Activated CD4-positive, alpha-beta memory T cell treated with anti-CD3 and anti-CD28 coated beads for 36 hours (primary cell): Measurements from ENCODE around the gene F10. TPM values are rescaled to one million over a fixed set of nuclear protein-coding genes. Genes with fewer than 3 reads are reported as not detected.
"Not testable (repeated sequence)": the region's sequence is repeated elsewhere in the genome, so short reads cannot be mapped to it uniquely, and the experiment has no call there.

ENCODE experiments used
- CTCF ChIA-PET: fragments of 350-600 bp; sonication (Branson Sonifier 250); formaldehyde crosslinking; loops from one replicate; lab custom pipeline; 2021; ENCODE audit warnings: antibody characterized with exemption, inconsistent platforms; lab: Charles Lee
- POLR2A ChIA-PET: fragments of 350-600 bp; sonication (Branson Sonifier 250); formaldehyde crosslinking; loops from one replicate; lab custom pipeline; 2021; ENCODE audit warnings: antibody characterized with exemption; lab: Charles Lee
- DNase-seq: peaks from one replicate; pipeline ENCODE4 v3.0.0-alpha.2; 2020
- H3K27ac Mint-ChIP-seq: one replicate; pipeline ENCODE4 v1.8.0; 2021; ENCODE audit warnings: mixed read lengths
- H3K27me3 Mint-ChIP-seq: one replicate; pipeline ENCODE4 v1.8.0; 2021; ENCODE audit warnings: mixed read lengths
- H3K36me3 Mint-ChIP-seq: one replicate; pipeline ENCODE4 v1.8.0; 2021; ENCODE audit warnings: mixed read lengths
- H3K4me1 Mint-ChIP-seq: one replicate; pipeline ENCODE4 v1.8.0; 2021; ENCODE audit warnings: low read depth, mixed read lengths
- H3K4me3 Mint-ChIP-seq: one replicate; pipeline ENCODE4 v1.8.0; 2021; ENCODE audit warnings: mild to moderate bottlenecking, mixed read lengths
- H3K9me3 Mint-ChIP-seq: one replicate; pipeline ENCODE4 v1.8.0; 2021; ENCODE audit warnings: mixed read lengths
- intact Hi-C: fragments of 100-400 bp; cut with micrococcal nuclease; formaldehyde crosslinking; loops from one replicate; pipeline ENCODE4 v1.15.1; 2023
- total RNA-seq, 2 experiments: library from RNA; stranded (reverse); gene quantifications; one replicate each; pipeline ENCODE4 v1.2.3, GENCODE V29; 2021

F10 gene
- total RNA-seq, 2 experiments from 2014 or later, result not detected

DNA sequence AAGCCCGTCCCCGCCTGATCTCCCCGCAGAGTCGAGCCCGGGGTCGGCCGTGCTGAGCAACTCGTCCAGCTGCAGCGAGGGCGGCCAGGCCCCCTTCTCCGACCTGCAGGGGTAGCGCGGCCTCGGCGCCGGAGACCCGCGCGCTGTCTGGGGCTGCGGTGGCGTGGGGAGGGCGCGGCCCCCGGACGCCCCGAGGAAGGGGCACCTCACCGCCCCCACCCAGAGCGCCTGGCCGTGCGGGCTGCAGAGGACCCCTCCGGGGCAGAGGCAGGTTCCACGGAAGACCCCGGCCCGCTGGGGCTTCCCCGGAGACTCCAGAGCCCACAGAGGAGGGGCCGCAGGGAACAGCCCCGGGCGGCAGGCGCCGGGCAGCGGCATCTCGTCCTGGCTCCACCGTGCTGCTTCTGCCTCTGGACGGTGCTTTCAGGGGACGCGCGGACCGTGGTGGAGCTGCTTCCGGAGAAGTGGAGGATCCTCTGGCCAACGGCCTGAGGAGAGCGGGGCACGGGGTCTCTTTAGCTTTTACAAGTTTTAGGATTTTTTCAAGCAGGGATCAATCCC, 25.8 kb upstream of the F10 start:
- CTCF ChIA-PET, result no interaction called here
- no peaks in the 10 kb centered on the region for H3K9me3 Mint-ChIP-seq
- POLR2A ChIA-PET, result no interaction called here
- no peak overlapping the region for H3K27ac Mint-ChIP-seq
- intact Hi-C loops, result no loop called here
- H3K4me3 Mint-ChIP-seq, result no peak overlapping the region
- no peak for DNase-seq
- no peaks in the 10 kb centered on the region for H3K27me3 Mint-ChIP-seq
- H3K36me3 Mint-ChIP-seq, result no peaks in the 10 kb centered on the region
- no peaks in the 10 kb centered on the region for H3K4me1 Mint-ChIP-seq

DNA sequence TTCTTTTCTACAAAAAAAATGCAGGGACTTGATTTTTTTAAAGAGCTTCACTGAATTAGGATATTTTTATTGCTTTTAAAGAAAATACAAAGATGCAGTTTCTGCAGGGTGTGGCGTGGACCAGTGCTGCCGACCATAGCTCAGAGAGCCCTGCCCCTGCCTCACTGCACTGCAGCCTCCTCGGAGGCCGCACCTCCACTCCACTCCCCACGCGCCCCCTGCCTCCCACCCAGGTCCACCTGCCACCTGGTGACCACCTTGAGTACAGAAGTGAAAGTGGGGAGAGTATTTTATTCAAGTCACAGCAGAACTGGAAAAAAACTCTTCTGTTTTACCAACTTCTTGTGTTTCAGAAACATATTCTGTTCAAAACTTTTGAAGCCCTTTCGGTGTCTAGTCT, 24.9 kb upstream of the F10 start:
- no peaks in the 10 kb centered on the region for H3K27me3 Mint-ChIP-seq
- no peak overlapping the region for H3K4me3 Mint-ChIP-seq
- no peak overlapping the region for H3K27ac Mint-ChIP-seq
- CTCF ChIA-PET, result no interaction called here
- H3K4me1 Mint-ChIP-seq, result no peaks in the 10 kb centered on the region
- intact Hi-C loops, result no loop called here
- POLR2A ChIA-PET, result no interaction called here
- no peaks in the 10 kb centered on the region for H3K36me3 Mint-ChIP-seq
- no peaks in the 10 kb centered on the region for H3K9me3 Mint-ChIP-seq
- no peak for DNase-seq

- no peaks in the 10 kb centered on the region for H3K4me1 Mint-ChIP-seq
- ChIA-PET POLR2A (no interaction called here), CTCF (no interaction called here)
- no peak overlapping the region for H3K27ac Mint-ChIP-seq
- H3K4me3 Mint-ChIP-seq, result no peak overlapping the region
- H3K9me3 Mint-ChIP-seq, result no peaks in the 10 kb centered on the region
- H3K27me3 Mint-ChIP-seq, result no peaks in the 10 kb centered on the region
- DNase-seq, result no peak
- H3K36me3 Mint-ChIP-seq, result no peaks in the 10 kb centered on the region
- intact Hi-C loops, result no loop called here
Observed at GRCh38 chr13:113098162-113098732, 24.4 kb upstream of the F10 start.

- no peak for DNase-seq
- Mint-ChIP-seq H3K4me1 (no peaks in the 10 kb centered on the region), H3K4me3 (no peak overlapping the region), H3K27me3 (no peaks in the 10 kb centered on the region), H3K27ac (no peak overlapping the region), H3K9me3 (no peaks in the 10 kb centered on the region), H3K36me3 (no peaks in the 10 kb centered on the region)
- POLR2A ChIA-PET, result no interaction called here
- CTCF ChIA-PET, result no interaction called here
- intact Hi-C loops, result no loop called here
Observed at GRCh38 chr13:113099142-113099541, 23.5 kb upstream of the F10 start.

DNA sequence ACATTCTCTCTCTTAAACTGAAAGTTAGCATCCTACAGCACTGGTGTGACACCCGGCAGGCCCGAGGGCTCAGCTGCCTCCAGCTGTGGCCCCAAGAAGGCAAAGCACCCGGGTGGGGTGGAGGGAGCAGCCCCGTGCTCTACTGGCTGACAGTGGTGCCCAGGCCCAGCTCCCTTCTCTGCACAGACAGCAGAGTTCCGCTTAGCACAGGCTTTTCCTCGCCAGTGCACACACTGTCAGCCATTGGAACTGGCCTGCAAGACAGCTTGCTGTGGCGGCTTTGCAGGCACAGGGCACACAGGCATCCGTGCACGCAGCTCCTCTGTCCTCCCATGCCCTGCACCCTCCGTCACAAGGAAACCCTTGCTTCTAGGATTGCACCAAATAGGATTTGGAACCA, 20.3 kb upstream of the F10 start:
- CTCF ChIA-PET, H3K9me3 Mint-ChIP-seq, H3K27ac Mint-ChIP-seq, intact Hi-C loops, H3K4me1 Mint-ChIP-seq, H3K27me3 Mint-ChIP-seq, H3K4me3 Mint-ChIP-seq, DNase-seq, H3K36me3 Mint-ChIP-seq, POLR2A ChIA-PET: not testable (repeated sequence)

DNA sequence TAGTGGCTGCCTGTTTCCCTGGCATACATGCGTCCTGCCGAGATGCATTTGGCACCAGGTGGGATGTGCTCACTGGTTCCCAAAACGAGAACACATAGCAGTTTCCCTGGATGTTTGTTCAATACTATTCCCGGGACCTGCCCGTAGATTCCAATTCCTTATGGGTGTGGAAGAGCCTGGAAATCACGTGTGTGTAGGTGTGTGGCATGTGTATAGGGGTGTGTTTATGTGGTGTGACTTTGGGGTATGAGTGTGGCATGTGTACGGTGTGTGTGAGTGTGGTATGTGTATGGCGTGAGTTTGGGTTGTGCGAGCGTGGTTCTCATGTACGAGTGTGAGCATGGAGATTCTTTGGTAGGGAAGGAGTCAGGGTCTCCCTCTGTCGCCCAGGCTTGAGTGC, 19.9 kb upstream of the F10 start:
- ChIA-PET POLR2A (no interaction called here), CTCF (no interaction called here)
- Mint-ChIP-seq H3K4me3 (no peak overlapping the region), H3K27ac (no peak overlapping the region), H3K27me3 (no peaks in the 10 kb centered on the region), H3K36me3 (no peaks in the 10 kb centered on the region), H3K9me3 (no peaks in the 10 kb centered on the region), H3K4me1 (no peaks in the 10 kb centered on the region)
- DNase-seq, result no peak
- intact Hi-C loops, result no loop called here

DNA sequence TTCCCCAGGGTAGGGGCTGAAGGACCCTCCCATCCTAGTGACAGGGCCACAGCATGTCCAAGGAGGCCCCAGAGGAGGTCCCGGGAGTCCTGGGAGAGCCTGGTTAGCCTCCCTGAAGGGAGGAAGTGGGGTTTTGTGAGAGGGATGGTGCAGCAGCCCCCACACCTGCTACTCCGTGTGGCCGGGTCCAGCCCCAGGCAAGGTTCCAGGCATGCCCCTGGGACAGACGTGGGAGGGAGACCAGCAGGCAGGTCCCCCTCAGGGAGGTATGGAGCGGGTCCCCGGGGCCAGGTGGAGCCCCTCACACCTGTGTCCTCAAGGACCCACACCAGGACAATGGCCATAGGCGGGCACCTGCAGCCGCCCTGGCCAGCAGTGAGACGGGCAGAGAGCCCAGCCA, 19.0 kb upstream of the F10 start:
- ChIA-PET CTCF (no interaction called here), POLR2A (no interaction called here)
- Mint-ChIP-seq H3K4me1 (no peaks in the 10 kb centered on the region), H3K36me3 (no peaks in the 10 kb centered on the region), H3K4me3 (no peak overlapping the region), H3K27ac (no peak overlapping the region), H3K27me3 (no peaks in the 10 kb centered on the region), H3K9me3 (no peaks in the 10 kb centered on the region)
- DNase-seq, result no peak
- intact Hi-C loops, result no loop called here

GRCh38 chr13:113105032-113105920, 17.3 kb upstream of the F10 start, which contains the start of gene F7:
Gene F7, plus strand, starts transcription at chr13:113105791. Its CDS starts 51 bp downstream, at chr13:113105842.
- H3K4me1 Mint-ChIP-seq, result peaks cover 2% of the 10 kb centered on the region
- CTCF ChIA-PET, result no interaction called here
- no peaks in the 10 kb centered on the region for H3K36me3 Mint-ChIP-seq
- DNase-seq, result no peak
- H3K27me3 Mint-ChIP-seq, result peaks cover 3% of the 10 kb centered on the region
- H3K9me3 Mint-ChIP-seq, result no peaks in the 10 kb centered on the region
- POLR2A ChIA-PET, result no interaction called here
- H3K27ac Mint-ChIP-seq, result no peak within 1 kb of the TSS
- intact Hi-C loops, result no loop called here
- H3K4me3 Mint-ChIP-seq, result no peak within 1 kb of the TSS

DNA sequence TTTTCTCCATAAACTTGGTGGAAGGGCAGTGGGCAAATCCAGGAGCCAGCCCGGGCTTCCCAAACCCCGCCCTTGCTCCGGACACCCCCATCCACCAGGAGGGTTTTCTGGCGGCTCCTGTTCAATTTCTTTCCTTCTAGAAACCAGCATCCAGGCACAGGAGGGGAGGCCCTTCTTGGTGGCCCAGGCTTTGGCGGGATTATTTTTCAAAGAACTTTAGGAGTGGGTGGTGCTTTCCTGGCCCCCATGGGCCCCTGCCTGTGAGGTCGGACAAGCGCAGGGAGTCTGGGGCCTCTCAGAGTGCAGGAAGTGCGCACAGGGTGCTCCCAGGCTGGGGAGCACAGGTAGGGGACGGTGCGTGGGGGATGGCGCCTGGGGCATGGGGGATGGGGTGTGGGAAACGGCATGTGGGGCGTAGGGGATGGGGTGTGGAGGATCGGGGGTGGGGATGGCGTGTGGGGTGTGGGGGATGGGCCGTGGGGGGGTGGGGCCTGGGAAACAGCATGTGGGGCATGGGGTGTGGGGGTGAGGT, 16.6 kb upstream of the F10 start:
- H3K4me3 Mint-ChIP-seq, result no peak overlapping the region
- DNase-seq, result no peak
- no peaks in the 10 kb centered on the region for H3K36me3 Mint-ChIP-seq
- no peak overlapping the region for H3K27ac Mint-ChIP-seq
- intact Hi-C loops, result no loop called here
- POLR2A ChIA-PET, result no interaction called here
- CTCF ChIA-PET, result no interaction called here
- H3K27me3 Mint-ChIP-seq, result peaks cover 3% of the 10 kb centered on the region
- peaks cover 2% of the 10 kb centered on the region for H3K4me1 Mint-ChIP-seq
- H3K9me3 Mint-ChIP-seq, result no peaks in the 10 kb centered on the region

GRCh38 chr13:113106711-113107351, 15.8 kb upstream of the F10 start:
- ChIA-PET POLR2A (no interaction called here), CTCF (no interaction called here)
- Mint-ChIP-seq H3K4me3 (peak overlapping the region; percentile 8), H3K27me3 (peaks cover 3% of the 10 kb centered on the region), H3K27ac (peak overlapping the region; percentile 28), H3K4me1 (peaks cover 2% of the 10 kb centered on the region), H3K36me3 (no peaks in the 10 kb centered on the region), H3K9me3 (no peaks in the 10 kb centered on the region)
- intact Hi-C loops, result no loop called here
- no peak for DNase-seq

GRCh38 chr13:113108521-113108920, 14.1 kb upstream of the F10 start:
- intact Hi-C loops, DNase-seq, CTCF ChIA-PET, H3K27ac Mint-ChIP-seq, H3K36me3 Mint-ChIP-seq, H3K4me3 Mint-ChIP-seq, H3K4me1 Mint-ChIP-seq, POLR2A ChIA-PET, H3K9me3 Mint-ChIP-seq, H3K27me3 Mint-ChIP-seq: not testable (repeated sequence)
